Right kidney (tissue), 1 donor: ENCODE measurements around the gene ANKRD16.
"Not testable (repeated sequence)": the region's sequence is repeated elsewhere in the genome, so short reads cannot be mapped to it uniquely, and the experiment has no call there.

ENCODE experiments used
- DNase-seq: peaks from one replicate; pipeline ENCODE4 v3.0.0-alpha.2; 2016

Gene ANKRD16

GRCh38 chr10:5904227-5904626, 14.5 kb upstream of the ANKRD16 start:
- DNase-seq, result no peak

DNA sequence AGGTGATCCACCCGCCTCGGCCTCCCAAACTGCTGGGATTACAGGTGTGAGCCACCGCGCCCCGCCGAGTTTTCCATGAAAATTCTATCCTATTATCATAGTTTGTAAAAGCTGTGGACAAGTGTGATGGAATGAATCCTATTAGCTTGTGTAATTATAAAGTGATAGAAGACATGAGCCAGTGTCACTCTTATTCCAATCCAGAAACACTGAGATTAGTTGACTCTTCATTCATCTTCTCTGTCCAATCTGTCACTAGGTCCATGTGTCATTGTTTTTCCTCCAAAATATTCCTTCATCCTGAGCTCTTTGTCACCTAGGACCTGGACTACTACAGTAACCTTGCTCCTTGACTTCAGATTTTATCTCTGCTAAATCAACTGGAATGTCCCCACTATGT, 13.9 kb upstream of the ANKRD16 start:
- no peak for DNase-seq

- no peak for DNase-seq
Measured at GRCh38 chr10:5902511-5903274, 13.0 kb upstream of the ANKRD16 start.

DNA sequence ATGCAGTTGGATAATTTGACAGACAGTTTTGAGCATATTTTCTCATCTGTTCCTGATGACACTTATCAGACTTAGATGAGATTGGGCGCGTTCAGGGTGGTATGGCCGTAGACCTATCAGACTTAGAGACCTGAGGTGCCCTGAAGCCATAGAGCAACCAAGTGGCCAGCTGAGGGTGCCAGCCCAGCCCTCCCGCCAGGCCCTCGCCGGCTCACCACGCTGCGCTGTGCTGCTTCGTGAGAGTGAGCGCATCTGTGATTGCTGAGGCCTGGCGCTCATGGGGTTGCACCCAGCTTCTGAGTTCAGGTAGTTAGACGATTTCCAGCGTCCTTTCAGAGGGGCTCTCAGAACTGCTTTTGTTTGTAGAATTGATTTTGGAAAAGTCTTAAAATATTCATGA, 10.6 kb upstream of the ANKRD16 start:
- no peak for DNase-seq

DNA sequence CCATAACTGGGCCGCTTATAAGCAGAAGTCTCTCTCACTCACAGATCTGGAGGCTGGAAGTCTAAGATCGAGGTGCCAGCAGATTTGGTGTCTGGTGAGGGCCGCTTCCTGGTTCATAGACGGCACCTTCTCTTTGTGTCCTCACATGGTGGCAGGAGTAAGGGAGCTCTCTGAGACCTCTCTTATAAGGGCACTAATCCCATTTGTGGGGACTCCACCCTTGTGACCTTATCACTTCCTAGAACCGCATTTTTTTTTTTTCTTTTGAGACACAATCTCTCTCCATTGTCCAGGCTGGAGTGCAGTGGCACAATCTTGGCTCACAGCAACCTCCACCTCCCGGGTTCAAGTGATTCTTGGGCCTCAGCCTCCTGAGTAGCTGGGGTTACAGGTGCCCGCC, 8.5 kb upstream of the ANKRD16 start:
- DNase-seq, result no peak

DNA sequence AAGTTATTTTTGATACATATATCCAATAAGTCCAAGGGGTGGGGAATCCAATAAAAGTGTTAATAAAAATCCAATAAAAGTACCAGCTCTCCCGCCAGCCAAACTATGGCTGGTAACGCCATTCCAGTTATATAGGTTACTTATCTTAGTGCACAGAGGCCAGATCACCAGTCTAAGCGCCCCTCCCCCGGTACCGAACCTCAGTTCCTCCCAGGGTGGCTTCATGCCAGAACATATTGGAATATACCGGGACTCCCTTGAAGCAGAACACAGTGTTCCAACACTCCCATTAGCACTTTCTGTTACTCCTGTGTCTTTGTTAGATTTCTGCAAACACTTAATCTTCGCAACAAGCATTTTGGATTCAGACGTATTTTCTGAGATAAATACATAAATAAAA, 7.8 kb upstream of the ANKRD16 start:
- DNase-seq, result no peak

GRCh38 chr10:5897053-5897340, 7.3 kb upstream of the ANKRD16 start:
- DNase-seq, result no peak

GRCh38 chr10:5896208-5897052, 6.7 kb upstream of the ANKRD16 start:
- no peak for DNase-seq

- no peak for DNase-seq
Measured at GRCh38 chr10:5895804-5896203, 6.1 kb upstream of the ANKRD16 start.

DNA sequence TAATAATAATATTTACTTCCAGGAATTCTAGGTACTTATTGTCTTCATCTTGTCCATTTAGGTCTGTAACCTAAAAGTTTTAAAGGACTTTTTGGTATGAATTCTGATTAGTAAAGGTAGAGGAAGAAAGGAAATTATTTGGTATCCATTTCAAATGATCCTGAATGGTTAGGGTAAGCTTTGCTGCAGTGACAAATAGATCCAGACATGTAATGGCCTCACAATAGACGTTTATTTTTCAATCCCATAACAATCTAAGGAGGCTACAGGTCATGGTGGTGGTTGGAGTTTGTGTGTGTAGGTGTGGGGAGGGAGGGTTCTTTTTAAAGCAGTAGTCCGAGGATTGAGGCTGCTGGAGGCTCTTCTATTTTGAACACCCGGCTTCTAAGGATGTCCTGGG, 5.7 kb upstream of the ANKRD16 start:
- no peak for DNase-seq

GRCh38 chr10:5894873-5895272, 5.2 kb upstream of the ANKRD16 start:
- DNase-seq, result no peak

GRCh38 chr10:5894403-5894802, 4.7 kb upstream of the ANKRD16 start:
- no peak for DNase-seq

- no peak for DNase-seq
Measured at GRCh38 chr10:5893321-5893720, 3.6 kb upstream of the ANKRD16 start.

GRCh38 chr10:5892007-5892406, 2.3 kb upstream of the ANKRD16 start:
- no peak for DNase-seq

DNA sequence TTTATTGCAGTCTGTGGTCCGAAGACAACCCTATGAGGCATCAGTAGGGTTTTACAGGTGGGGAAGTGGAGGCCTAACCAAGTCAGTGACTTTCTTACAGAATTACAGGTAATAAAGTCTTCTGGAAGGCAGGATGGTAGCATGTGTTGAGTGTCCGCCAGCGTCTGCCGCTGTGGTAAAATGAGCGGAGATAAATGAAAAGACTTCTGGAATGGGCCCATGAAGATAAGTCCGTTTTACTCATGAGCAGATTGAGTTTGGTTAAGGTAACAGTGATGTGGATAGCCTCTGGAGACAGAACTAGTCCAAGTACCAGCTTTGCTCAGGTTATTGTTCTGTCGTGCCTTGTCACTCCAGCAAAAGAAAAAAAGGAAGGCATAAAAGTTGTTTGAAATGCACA, 1.3 kb upstream of the ANKRD16 start:
- DNase-seq, result no peak

DNA sequence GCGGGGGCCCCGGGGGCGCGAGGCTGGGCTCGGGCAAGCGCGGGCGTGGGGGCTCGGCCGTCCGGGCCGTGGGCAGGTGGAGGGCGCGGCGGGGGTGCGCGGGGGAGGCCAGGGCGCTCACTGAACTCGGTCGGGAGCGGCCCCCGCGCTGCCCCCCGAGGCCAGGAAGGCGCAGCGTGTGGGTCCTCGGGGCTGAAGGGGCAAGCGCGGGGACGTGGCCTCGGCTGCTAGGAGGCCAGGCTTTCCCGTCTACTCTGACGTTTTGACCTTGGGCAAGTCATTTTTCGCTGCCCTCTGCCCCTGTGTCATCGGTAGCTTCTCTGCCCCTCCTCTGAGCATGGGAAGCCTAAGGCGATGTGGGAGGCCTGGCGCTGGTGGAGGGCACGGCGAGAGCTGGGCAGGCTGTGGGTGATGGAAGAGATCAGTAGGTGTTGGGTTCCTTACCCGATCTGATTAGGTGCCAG, 791 bp upstream of the ANKRD16 start:
- DNase-seq, result peak; percentile 55

DNA sequence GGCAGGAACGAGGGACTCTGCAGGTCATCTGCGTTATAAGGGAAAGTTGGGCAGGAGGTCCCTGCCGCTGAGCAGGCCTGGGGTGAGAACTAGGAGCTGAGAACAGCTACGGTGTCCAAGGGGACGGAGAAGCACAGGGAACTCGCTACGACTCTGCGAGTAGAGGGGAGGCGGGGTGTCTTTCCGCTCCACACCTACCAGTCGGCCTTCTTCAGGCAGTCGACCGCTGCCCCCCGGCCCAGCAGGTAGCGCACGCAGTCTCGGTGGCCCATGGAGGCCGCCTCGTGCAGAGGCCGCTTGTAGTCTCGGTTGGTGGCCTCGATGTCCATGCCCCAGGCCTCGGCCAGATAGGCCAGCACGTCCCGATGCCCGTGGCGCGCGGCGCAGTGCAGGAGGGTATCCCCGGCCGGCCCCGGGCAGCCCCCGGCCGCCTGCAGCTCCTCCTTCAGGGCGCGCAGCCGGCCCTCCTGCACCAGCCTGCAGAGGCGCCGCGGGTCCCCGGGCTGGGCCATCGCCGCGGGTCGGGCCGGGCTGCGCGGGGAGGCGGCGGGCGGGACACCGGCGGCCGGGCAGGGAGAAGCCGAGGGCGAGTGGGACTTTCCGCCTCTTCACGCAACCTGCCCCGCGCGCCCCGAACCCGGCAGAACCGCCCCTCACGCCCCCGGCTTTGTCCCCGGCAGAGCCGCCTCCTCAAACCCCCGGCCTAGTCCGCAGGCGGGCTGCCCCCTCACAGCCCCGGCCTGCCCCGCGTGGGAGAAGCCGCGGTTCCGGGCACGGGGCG, 660 bp downstream of the ANKRD16 start:
- DNase-seq, result peak; percentile 77

GRCh38 chr10:5888351-5888750, 1.3 kb downstream of the ANKRD16 start:
- DNase-seq, result no peak

- DNase-seq, result no peak
Measured at GRCh38 chr10:5887641-5888040, 2.1 kb downstream of the ANKRD16 start.

DNA sequence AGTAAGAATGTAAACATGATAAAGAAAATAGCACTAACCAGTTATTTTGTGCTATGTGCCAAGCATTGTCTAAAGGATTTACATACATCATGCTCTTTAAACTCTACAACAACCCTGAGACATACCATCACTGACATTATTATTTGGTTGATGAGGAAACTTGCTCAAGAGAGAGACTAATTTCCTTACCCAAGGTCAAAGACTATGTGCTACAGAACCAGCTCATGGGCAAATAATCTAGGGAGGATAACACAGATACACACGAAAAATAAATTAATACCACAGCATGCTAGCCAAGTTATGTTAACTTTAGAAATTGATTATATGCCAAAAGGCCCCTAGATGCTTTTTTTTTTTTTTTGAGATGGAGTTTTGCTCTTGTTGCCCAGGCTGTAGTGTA, 2.7 kb downstream of the ANKRD16 start:
- DNase-seq, result no peak

- DNase-seq, result no peak
Measured at GRCh38 chr10:5885619-5886018, 4.1 kb downstream of the ANKRD16 start.

DNA sequence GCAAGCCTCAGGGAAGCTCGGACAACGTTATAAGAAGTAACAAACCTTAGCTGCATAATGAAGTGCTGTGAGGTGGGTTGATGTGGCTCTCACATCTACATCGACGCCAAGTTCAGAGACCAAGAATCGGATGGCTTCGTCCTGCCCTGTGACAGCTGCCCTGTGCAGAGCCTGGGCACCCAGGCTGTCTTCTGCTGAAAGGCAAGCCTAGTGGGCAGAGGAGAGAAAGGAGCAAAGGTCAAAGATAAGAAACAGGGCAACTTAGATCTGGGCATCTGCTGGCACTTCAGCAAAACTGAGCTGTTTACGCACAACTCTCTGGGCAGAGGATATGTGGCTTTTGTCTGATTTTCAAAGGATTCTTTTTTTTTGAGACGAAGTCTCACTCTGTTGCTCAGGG, 6.7 kb downstream of the ANKRD16 start:
- no peak for DNase-seq

- DNase-seq, result not testable (repeated sequence)
Measured at GRCh38 chr10:5877041-5877440, 12.7 kb downstream of the ANKRD16 start.
